GM21576 (cell line): ENCODE measurements around the gene GAS2L1.

ENCODE experiments used
- ATAC-seq: cut with Tn5 transposase; IDR thresholded peaks from one replicate; pipeline ENCODE4 v1.9.1; 2021; ENCODE audit warnings: mild to moderate bottlenecking, moderate library complexity; ENCODE audit not compliant: unreplicated experiment

GAS2L1 gene

GRCh38 chr22:29275167-29275566, 31.3 kb upstream of the GAS2L1 start:
- ATAC-seq: no peak

GRCh38 chr22:29275819-29276565, 30.5 kb upstream of the GAS2L1 start:
- ATAC-seq: no peak

- no peak for ATAC-seq
Observed at GRCh38 chr22:29277927-29278326, 28.5 kb upstream of the GAS2L1 start.

GRCh38 chr22:29284196-29284595, 22.3 kb upstream of the GAS2L1 start:
- no peak for ATAC-seq

GRCh38 chr22:29288837-29289236, 17.6 kb upstream of the GAS2L1 start:
- no peak for ATAC-seq

GRCh38 chr22:29290061-29290460, 16.4 kb upstream of the GAS2L1 start:
- no peak for ATAC-seq

GRCh38 chr22:29291215-29291614, 15.2 kb upstream of the GAS2L1 start:
- no peak for ATAC-seq

GRCh38 chr22:29292379-29292778, 14.1 kb upstream of the GAS2L1 start:
- ATAC-seq: no peak

- ATAC-seq: no peak
Observed at GRCh38 chr22:29298641-29299040, 7.8 kb upstream of the GAS2L1 start.

- no peak for ATAC-seq
Observed at GRCh38 chr22:29299136-29299900, 7.1 kb upstream of the GAS2L1 start.

GRCh38 chr22:29300467-29300806, 6.0 kb upstream of the GAS2L1 start:
- ATAC-seq: no peak

GRCh38 chr22:29300807-29301601, 5.4 kb upstream of the GAS2L1 start:
- ATAC-seq: no peak

- ATAC-seq: no peak
Observed at GRCh38 chr22:29301716-29302401, 4.6 kb upstream of the GAS2L1 start.

- ATAC-seq: no peak
Observed at GRCh38 chr22:29302402-29302680, 4.1 kb upstream of the GAS2L1 start.

GRCh38 chr22:29302681-29303465, 3.6 kb upstream of the GAS2L1 start:
- ATAC-seq: no peak

GRCh38 chr22:29305836-29306174, 645 bp upstream of the GAS2L1 start:
- ATAC-seq: no peak

- no peak for ATAC-seq
Observed at GRCh38 chr22:29306835-29307595, 565 bp downstream of the GAS2L1 start.

- ATAC-seq: no peak
Observed at GRCh38 chr22:29307596-29308147, 1.2 kb downstream of the GAS2L1 start.

- no peak for ATAC-seq
Observed at GRCh38 chr22:29308148-29308790, 1.8 kb downstream of the GAS2L1 start.
